H1 (cell line): ENCODE data around the gene RPGR.

Experiments
- CREB1 ChIP-seq: IDR thresholded peaks from 2 replicates; pipeline ENCODE4 v1.6.1; 2012; ENCODE audit warnings: inconsistent platforms
- CTCF ChIP-seq, 3 experiments: IDR thresholded peaks; 1 replicate in 2 of 3; 2 replicates in 1 of 3; pipeline versions ENCODE4 v1.5.1 to v1.6.1; 2011; ENCODE audit warnings: low read length in 3 of 3, mild to moderate bottlenecking in 3 of 3, inconsistent platforms in 2 of 3, low read depth in 1 of 3, moderate library complexity in 1 of 3; ENCODE audit not compliant: insufficient read depth in 1 of 3; ENCODE audit errors: control extremely low read depth in 1 of 3
- EZH2 ChIP-seq: fragments of 200-600 bp; sonication (generic); IDR thresholded peaks from 2 replicates; pipeline ENCODE4 v1.7.1; 2012; ENCODE audit warnings: low read depth, mild to moderate bottlenecking, moderate library complexity, low read length, inconsistent platforms; ENCODE audit not compliant: severe bottlenecking
- GABPA ChIP-seq: IDR thresholded peaks from 2 replicates; pipeline ENCODE4 v1.6.1; 2011; ENCODE audit warnings: mild to moderate bottlenecking, low read length, moderate library complexity, borderline replicate concordance; ENCODE audit not compliant: insufficient read depth
- JUN ChIP-seq: IDR thresholded peaks from 2 replicates; pipeline ENCODE4 v1.6.1; 2011; ENCODE audit warnings: low read depth, mild to moderate bottlenecking, improper control_type of control experiment, low read length
- MAFK ChIP-seq: IDR thresholded peaks from 2 replicates; pipeline ENCODE4 v1.6.1; 2012; ENCODE audit warnings: low read depth, mild to moderate bottlenecking, improper control_type of control experiment, low read length
- PHF8 ChIP-seq: fragments of 200-600 bp; sonication (generic); conservative IDR thresholded peaks from 2 replicates; pipeline ENCODE4 v1.7.1; 2012; ENCODE audit warnings: low read depth, mild to moderate bottlenecking, inconsistent platforms, low read length, moderate library complexity
- POLR2A ChIP-seq, 2 experiments: IDR thresholded peaks; 1 replicate in 1 of 2; 2 replicates in 1 of 2; pipeline ENCODE4 v1.6.1; 2011; ENCODE audit warnings: low read depth in 2 of 2, low read length in 2 of 2, mild to moderate bottlenecking in 2 of 2; ENCODE audit errors: control extremely low read depth in 1 of 2
- RFX5 ChIP-seq: IDR thresholded peaks from 2 replicates; pipeline ENCODE4 v1.6.1; 2011; ENCODE audit warnings: low read depth, low read length, improper control_type of control experiment, borderline replicate concordance
- SP2 ChIP-seq: IDR thresholded peaks from 2 replicates; pipeline ENCODE4 v1.6.1; 2012; ENCODE audit warnings: mild to moderate bottlenecking, low read length, inconsistent platforms
- TAF1 ChIP-seq: IDR thresholded peaks from 2 replicates; pipeline ENCODE4 v1.6.1; 2011; ENCODE audit warnings: mild to moderate bottlenecking, low read depth, low read length
- TAF7 ChIP-seq: optimal IDR thresholded peaks from 2 replicates; pipeline ENCODE3; 2011; ENCODE audit warnings: low read depth, mild to moderate bottlenecking, inconsistent platforms, low read length, moderate library complexity, borderline replicate concordance
- ZNF274 ChIP-seq: IDR thresholded peaks from 2 replicates; pipeline ENCODE4 v1.7.0; 2012; ENCODE audit warnings: low read length, borderline replicate concordance; ENCODE audit errors: extremely low read depth

- TF ChIP-seq POLR2A (IDR thresholded peaks at IDR 0.05; ENCODE audit: control extremely low read depth in 1 of 2, low read depth in 2 of 2, low read length in 2 of 2): no peak
- no peak for TF ChIP-seq CTCF (IDR thresholded peaks at IDR 0.05; ENCODE audit: control extremely low read depth in 1 of 3, insufficient read depth in 1 of 3, low read depth in 1 of 3, low read length in 3 of 3)
- no peak for TF ChIP-seq SP2
- TF ChIP-seq GABPA: no peak
- TF ChIP-seq TAF7: no peak
- no peak for TF ChIP-seq EZH2
- TF ChIP-seq RFX5: no peak
- TF ChIP-seq MAFK: no peak
- no peak for TF ChIP-seq TAF1
- no peak for TF ChIP-seq PHF8
- no peak for TF ChIP-seq JUN
- no peak for TF ChIP-seq ZNF274
- no peak for TF ChIP-seq CREB1
These were observed 24.0 kb upstream of the RPGR start for GRCh38 chrX:38351346-38351745.
